HEK293T (cell line): ENCODE data around the gene ARL4A.

Experiments
- CTCF ChIA-PET: fragments of 350-600 bp; formaldehyde crosslinking; extraction: SDS; loops from one replicate; lab custom pipeline; 2021; ENCODE audit warnings: antibody characterized with exemption, inconsistent platforms; lab: Yijun Ruan, JAX
- POLR2A ChIA-PET: fragments of 350-600 bp; formaldehyde crosslinking; extraction: SDS; loops from one replicate; lab custom pipeline; 2020; ENCODE audit warnings: antibody characterized with exemption, inconsistent platforms; lab: Yijun Ruan, JAX
- DNase-seq: peaks from one replicate; pipeline ENCODE4 v3.0.0; 2012; ENCODE audit warnings: mixed read lengths; ENCODE audit errors: extremely low spot score
- ARNT ChIP-seq: fragments of 450-650 bp; IDR thresholded peaks from 2 replicates; pipeline ENCODE4 v1.6.1; 2017; ENCODE audit warnings: mild to moderate bottlenecking
- BHLHE40 ChIP-seq: fragments of 450-650 bp; IDR thresholded peaks from 2 replicates; pipeline ENCODE4 v1.6.1; 2016; ENCODE audit warnings: mild to moderate bottlenecking, moderate library complexity, borderline replicate concordance
- CTBP1 ChIP-seq: fragments of 450-650 bp; IDR thresholded peaks from 2 replicates; pipeline ENCODE4 v1.6.1; 2016; ENCODE audit warnings: borderline replicate concordance
- ELF4 ChIP-seq: fragments of 450-650 bp; IDR thresholded peaks from 2 replicates; pipeline ENCODE4 v1.6.1; 2017; ENCODE audit warnings: antibody characterized with exemption
- FOXA1 ChIP-seq: fragments of 450-650 bp; IDR thresholded peaks from 2 replicates; pipeline ENCODE4 v1.6.1; 2016; ENCODE audit warnings: mild to moderate bottlenecking
- FOXK2 ChIP-seq: fragments of 450-650 bp; IDR thresholded peaks from 2 replicates; pipeline ENCODE4 v1.6.1; 2016; ENCODE audit warnings: mild to moderate bottlenecking
- HDGF ChIP-seq: fragments of 450-650 bp; IDR thresholded peaks from 2 replicates; pipeline ENCODE4 v1.6.1; 2017; ENCODE audit warnings: antibody characterized with exemption, borderline replicate concordance
- L3MBTL2 ChIP-seq: fragments of 450-650 bp; conservative IDR thresholded peaks from 2 replicates; pipeline ENCODE4 v1.6.1; 2016; ENCODE audit warnings: mild to moderate bottlenecking
- LEF1 ChIP-seq: fragments of 450-650 bp; IDR thresholded peaks from 2 replicates; pipeline ENCODE4 v1.6.1; 2017; ENCODE audit warnings: mild to moderate bottlenecking, borderline replicate concordance
- NFRKB ChIP-seq: fragments of 450-650 bp; IDR thresholded peaks from 2 replicates; pipeline ENCODE4 v1.6.1; 2016; ENCODE audit warnings: mild to moderate bottlenecking, moderate library complexity
- SP1 ChIP-seq: fragments of 450-650 bp; IDR thresholded peaks from 2 replicates; pipeline ENCODE4 v1.6.1; 2017
- SUZ12 ChIP-seq: fragments of 450-650 bp; IDR thresholded peaks from 2 replicates; pipeline ENCODE4 v1.6.1; 2016; ENCODE audit warnings: mild to moderate bottlenecking
- TARDBP ChIP-seq: fragments of 450-650 bp; IDR thresholded peaks from 2 replicates; pipeline ENCODE4 v1.6.1; 2016
- ZNF384 ChIP-seq: fragments of 450-650 bp; IDR thresholded peaks from 2 replicates; pipeline ENCODE4 v1.6.1; 2016
- TF ChIP-seq, protein P1 (sequence below): fragments of 450-650 bp; IDR thresholded peaks from 2 replicates; pipeline ENCODE4 v1.6.1; 2016

The ARL4A gene

DNA sequence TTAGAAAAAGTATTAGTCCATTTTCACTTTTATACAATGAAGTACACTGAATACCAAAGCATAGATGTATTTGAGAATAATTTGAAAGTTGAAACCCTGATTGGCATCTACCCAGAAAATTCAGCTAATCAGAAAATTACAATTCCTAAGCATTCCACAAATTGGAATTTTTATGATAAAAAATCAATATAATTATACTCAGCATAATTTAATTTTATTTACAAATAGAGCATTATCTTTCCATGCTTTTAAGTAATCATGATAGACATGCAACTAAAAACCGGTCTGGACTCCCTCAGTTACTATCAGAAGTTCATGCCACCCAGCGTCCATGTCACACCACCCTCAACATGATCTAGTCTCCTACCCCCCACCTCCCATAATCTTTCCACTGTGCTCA lies 50.4 kb downstream of the ARL4A start:
- CTCF ChIA-PET, result interaction anchor here (1.2 kb wide), 1 partner anchor 9 kb away, joined by 3 read pairs; no protein-coding TSS in a partner anchor
- TF ChIP-seq SUZ12, result no peak
- no peak for TF ChIP-seq BHLHE40
- TF ChIP-seq LEF1, result no peak
- no peak for TF ChIP-seq HDGF
- TF ChIP-seq FOXK2, result no peak
- TF ChIP-seq NFRKB, result no peak
- TF ChIP-seq ELF4, result no peak
- TF ChIP-seq FOXA1, result no peak
- TF ChIP-seq, protein P1, sequence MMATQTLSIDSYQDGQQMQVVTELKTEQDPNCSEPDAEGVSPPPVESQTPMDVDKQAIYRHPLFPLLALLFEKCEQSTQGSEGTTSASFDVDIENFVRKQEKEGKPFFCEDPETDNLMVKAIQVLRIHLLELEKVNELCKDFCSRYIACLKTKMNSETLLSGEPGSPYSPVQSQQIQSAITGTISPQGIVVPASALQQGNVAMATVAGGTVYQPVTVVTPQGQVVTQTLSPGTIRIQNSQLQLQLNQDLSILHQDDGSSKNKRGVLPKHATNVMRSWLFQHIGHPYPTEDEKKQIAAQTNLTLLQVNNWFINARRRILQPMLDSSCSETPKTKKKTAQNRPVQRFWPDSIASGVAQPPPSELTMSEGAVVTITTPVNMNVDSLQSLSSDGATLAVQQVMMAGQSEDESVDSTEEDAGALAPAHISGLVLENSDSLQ, result no peak
- TF ChIP-seq TARDBP, result no peak
- TF ChIP-seq ZNF384, result no peak
- no peak for TF ChIP-seq SP1
- TF ChIP-seq ARNT, result no peak
- TF ChIP-seq L3MBTL2, result no peak
- TF ChIP-seq CTBP1, result no peak
- no peak for DNase-seq
- POLR2A ChIA-PET, result no interaction called here

DNA sequence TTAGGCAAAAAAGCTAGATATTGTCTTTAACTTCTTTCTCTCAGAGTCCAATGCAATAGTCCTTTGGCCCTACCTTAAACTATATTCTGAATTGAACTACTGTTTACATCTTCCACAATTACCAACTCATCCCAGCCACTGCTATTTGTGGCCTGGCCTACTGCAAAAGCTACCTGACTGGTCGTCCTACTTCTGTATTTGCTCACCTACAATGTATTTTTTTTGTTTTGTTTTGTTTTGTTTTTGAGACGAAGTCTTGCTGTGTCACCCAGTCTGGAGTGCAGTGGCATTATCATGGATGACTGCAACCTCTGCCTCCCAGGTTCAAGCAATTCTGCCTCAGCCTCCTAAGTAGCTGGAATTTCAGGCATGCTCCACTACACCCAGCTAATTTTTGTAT lies 51.2 kb downstream of the ARL4A start:
- TF ChIP-seq FOXA1, result no peak
- TF ChIP-seq L3MBTL2, result no peak
- no peak for TF ChIP-seq ARNT
- TF ChIP-seq, protein P1, result no peak
- no peak for TF ChIP-seq CTBP1
- no peak for TF ChIP-seq TARDBP
- no peak for TF ChIP-seq NFRKB
- ChIA-PET POLR2A (no interaction called here), CTCF (no interaction called here)
- no peak for DNase-seq
